Middle frontal gyrus (tissue), 1 donor: ENCODE data around the gene FANCL.
"Not testable (repeated sequence)": the region's sequence is repeated elsewhere in the genome, so short reads cannot be mapped to it uniquely, and the experiment has no call there.

Experiments
- DNase-seq: peaks from one replicate; pipeline ENCODE4 v3.0.0-alpha.2; 2015; ENCODE audit warnings: low spot score; ENCODE audit errors: extremely low spot score

Gene FANCL

DNA sequence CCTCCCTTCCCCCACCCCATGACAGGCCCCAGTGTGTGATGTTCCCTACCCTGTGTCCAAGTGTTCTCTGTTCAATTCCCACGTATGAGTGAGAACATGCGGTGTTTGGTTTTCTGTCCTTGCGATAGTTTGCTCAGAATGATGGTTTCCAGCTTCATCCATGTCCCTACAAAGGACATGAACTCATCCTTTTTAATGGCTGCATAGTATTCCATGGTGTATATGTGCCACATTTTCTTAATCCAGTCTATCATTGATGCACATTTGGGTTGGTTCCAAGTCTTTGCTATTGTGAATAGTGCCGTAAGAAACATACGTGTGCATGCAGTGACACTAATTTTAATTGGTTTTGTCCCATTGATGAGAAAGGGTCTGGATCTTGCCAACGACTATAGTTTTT lies 95.4 kb downstream of the FANCL start:
- DNase-seq = not testable (repeated sequence)

DNA sequence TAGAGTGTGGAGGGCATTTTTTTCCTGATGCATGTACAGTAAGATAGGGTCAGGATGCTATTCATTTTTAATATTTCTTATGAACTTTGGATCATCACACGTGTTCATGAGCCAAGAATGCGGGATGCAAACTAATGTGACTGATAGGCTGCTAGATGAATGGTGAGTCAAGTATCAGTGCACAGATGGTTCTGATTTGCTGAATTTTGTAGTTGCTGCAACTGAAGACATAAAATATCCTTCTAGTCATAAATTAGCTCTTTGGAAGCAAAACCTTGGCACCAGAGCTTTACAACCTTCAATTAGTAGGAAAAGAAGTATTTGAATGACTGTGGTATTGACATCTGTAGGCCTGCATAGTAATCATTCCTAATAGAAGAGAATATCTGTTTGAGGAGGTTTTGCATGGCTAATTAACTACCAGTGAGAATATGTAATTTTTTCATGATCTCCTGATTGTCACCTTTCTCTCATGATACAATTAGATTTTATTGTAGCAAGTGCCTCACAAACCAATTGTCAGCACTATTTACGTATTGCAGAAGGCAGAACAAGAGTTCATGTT lies 100.5 kb downstream of the FANCL start:
- no peak for DNase-seq

DNA sequence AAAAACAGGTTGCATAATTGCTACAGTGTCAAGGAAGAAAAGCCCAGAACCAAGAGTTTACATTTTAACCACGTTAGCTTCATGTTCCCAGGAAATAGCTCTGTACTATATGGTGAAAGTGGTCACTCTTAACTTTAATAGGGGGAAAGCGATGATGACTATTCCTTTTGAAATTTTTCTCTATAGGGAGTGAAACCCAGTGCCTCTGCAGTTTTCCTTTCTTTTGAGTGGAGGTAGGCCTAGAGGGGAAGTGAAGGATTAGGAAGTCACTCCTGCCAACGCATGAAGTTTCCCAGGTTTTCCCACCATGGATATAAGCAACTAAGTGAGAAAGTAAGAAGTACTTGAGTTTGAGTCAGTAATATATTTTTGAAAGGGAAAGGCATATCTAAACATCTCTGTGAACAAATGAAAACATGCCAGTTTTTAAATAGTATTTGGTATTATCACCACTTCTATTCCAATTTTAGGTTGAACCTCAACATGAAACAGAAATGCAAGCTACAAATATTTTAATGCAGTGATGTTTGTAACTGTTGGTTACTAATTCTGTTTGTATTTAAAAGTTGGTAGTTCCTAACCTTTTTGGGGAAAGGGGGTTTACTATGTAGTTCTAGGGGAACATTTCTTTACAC lies 102.6 kb downstream of the FANCL start:
- no peak for DNase-seq

DNA sequence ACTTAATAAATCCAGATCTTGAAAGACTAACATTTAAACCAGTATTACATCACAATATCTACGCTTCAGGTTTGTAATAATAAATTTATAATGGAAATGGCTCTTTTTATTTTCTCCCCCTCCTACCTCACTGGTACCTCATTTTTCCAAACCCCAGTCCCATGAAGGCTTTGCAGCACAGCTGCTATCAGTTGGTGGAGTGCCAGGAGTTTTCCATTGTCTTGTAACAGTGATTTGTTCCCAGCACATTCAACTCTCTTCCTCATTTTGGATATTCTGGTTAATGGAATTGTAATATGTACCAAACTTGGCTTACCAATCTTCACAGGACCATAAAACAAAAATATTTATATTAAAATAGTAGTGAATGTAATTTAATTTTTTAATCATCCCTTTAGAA lies 103.3 kb downstream of the FANCL start:
- DNase-seq = no peak

DNA sequence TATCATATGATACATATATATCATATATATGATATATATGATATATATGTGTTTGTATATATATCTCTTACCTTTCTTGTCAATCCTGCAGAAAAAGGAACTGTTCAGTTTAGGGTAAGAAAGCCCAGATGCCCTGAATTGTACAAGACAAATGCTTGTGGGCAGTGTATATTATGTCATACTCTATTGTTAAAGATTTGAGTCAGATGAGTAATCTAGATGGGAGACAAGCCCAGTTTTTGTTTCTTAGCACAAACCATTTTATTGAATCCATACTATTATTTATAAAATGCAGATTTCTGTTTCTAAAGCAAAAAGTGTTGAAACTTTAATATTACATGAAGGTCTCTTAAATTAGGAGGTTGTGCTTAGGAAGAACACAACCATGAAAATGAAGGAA lies 103.9 kb downstream of the FANCL start:
- no peak for DNase-seq

DNA sequence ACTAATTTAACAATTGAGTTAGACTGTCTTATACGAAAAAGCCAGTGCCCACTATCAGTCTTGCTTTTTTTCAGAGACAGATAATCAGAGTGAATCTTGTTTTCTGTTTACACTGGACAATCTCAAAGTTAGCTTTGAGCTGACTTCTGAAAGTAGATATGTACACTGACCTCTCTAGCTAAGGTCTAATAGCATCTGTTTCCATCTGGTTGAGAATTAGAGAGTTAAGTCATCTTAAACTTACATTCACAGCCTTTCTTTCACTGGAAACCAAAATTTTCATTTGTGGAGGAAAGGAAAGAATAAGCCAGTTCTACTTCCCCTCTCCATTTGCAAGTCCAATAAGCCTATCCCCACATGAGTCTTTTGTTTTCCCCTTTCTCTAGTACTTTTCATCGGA lies 105.3 kb downstream of the FANCL start:
- no peak for DNase-seq

DNA sequence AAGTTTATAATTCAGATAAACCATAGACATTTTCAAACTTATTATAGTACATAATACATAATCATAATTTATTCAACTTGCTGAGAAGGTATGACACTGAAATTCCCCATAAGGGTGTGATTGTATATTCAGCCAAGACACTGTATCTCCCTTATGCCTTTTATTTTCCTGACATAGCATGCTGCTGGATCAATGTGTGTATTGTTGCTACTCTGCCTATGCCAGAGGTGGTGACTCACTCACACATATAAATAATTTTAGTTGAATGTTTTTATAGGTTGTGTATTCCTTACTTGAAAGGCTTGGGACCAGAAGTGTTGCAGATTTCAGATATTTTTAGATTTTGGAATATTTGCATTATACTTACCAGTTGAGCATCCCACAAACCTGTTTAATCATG lies 107.7 kb downstream of the FANCL start:
- DNase-seq = no peak

DNA sequence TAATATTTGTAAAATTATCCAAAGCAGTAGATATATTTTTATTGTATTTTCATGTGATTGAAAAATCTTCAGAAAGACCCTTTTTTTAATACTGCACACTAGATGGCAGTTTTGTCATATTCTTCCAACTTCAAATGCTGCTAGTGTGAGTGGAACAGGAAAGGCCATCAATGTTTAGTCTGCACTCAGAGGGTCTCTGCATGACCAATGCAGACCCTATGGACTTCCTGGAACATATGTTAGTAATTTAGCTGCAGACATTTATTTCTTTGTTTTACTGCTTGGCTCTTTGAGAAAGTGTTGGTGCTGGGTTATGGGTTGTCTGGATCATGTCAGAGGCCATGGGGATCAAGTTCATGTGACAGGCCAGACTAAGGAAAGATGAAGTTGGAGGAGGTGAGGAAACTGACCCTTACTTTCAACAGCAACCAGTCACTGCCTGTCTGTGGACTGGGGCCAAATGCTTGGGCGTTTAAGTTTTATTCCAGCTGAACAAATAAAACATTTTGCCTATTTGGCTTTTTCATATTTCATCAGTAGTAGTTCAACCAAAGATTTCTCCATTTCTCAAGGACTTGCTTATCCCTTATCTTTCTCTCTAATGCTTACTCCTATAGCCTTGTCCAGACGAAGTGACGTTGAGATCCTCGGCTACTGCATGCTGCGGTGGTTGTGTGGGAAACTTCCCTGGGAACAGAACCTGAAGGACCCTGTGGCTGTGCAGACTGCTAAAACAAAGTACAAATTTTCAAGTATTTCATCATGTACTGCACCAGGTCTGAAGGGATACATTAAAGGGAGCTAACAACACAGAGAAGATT lies 109.7 kb downstream of the FANCL start:
- peak; percentile 41 for DNase-seq

DNA sequence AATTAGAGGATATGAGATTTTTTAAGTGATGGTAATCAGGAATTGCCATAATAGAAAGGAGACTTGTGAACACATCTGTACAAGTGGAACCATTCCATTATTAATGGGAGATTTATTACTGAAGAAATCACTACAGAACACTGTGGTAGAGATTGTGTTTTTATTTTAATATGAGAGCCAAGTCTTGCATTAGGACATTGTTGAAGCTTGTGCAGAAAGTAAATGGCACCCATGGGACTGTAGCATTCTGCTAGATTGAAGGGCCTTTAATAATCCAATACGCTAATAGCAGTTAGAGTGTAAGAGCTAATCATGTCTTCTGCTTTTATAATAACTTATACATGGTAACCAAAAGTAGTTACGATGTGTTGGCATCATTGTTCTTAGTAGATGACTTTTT lies 110.9 kb downstream of the FANCL start:
- no peak for DNase-seq

DNA sequence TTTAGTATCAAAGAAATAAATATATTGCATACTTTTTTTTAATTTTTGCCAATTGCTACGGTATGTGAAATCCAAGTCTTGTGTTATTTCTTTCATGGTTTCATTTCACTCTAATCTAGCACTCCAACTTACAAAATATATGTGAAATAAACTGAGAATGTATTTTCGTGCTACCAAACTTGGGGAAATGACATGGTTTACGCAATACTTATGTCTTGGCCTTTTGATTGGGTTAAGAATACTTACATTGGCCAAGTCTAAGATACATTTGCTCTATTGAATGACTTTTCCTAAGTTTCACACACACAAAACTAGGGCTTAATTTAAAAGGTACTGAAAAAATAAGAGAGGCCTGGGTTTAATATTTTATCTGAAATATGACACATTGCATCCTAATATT lies 114.0 kb downstream of the FANCL start:
- DNase-seq = no peak

DNA sequence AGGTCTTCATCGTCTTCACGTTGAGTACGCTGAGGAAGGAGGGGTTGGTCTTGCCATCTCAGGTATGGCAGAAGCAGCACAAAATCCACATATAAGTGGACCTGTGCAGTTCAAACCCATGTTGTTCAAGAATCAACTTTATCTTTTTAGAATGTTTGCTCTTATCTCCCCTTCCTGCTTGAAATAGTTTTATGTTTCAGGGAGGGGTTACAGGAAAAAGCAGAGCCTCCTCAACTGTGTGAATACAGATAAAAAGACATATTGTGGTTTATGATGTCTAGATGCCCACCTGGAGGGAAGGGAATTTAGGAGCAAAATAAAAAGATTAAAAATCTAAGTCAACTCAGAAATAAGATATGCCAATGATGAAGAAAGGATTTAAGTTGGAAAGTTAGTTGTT lies 118.6 kb downstream of the FANCL start:
- no peak for DNase-seq

DNA sequence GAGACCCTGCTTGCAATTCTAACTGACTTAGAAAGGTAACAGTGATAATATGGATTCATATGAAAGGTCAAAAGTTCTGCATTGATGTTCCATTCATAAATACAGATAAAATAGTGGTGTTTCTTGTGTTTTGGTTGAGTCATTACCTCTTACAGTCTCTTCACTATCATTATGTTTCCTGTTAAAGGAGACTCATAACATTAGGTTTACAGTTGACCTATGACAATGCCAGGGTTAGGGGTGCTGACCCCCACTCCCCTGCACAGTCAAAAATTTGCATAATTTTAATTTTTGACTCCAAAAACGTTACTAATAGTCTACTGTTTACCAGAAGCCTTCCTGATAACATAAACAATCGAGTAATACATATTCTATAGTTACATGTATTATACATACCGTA lies 119.1 kb downstream of the FANCL start:
- DNase-seq = no peak

DNA sequence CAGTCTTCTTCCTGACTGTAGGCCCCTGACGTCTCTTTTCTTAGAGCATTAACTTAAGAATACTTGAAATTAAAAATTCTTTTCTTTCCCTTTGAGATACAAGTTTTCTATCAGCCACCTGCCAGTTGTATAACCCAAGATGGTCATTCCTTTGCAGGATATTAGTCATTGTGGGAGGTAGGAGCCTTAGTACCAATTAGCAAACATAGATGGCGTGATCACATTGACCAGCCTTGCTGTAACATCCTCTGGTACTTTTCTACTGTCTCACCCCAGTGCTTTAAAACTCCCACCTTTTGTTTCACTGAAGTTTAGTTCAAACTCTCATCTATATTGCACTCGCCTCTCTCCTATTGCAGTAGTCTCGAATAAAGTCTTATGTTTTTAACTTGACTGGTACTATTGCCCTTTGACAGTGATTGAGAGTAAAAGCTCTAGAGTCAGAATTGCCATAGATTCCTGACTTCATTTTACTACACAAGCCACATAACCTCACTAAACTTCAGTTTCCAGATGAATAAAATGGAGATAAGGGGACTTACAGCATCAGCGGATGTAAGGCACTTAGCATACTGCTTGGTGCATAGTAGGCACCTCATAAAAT lies 120.4 kb downstream of the FANCL start:
- DNase-seq = no peak

DNA sequence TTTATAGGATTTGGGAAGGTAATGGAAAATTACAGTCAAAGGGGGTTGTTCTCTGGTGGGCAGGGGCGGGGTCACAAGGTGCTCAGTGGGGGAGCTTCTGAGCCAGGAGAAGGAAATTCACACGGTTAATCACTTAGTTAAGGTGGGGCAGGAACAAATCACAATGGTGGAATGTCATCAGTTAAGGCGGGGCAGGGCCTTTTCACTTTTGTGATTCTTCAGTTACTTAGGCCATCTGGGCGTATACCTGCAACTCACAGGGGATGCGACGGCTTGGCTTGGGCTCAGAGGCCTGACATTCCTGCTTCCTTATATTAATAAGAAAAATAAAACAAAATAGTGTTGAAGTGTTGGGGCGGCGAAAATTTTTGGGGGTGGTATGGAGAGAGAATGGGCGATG lies 127.6 kb downstream of the FANCL start:
- DNase-seq = not testable (repeated sequence)

DNA sequence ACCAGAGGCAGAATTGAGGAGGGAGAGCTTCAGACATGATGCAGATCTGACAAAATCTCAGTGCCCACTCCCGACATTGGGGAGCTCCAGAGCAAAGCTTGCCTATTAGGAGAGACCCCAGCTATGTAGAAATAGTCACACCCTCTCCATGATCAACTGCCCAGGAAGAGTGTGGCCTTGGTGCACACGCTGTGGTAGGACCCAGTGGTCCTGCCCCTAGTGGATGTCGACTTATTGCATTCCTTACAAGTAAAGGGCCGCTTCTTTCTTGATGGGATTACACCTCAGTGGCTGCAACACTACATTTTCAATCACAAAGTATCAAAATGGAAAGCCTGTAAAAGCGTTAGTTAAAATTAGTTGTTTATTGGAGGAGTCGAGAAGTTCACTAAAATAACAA lies 130.4 kb downstream of the FANCL start:
- no peak for DNase-seq

DNA sequence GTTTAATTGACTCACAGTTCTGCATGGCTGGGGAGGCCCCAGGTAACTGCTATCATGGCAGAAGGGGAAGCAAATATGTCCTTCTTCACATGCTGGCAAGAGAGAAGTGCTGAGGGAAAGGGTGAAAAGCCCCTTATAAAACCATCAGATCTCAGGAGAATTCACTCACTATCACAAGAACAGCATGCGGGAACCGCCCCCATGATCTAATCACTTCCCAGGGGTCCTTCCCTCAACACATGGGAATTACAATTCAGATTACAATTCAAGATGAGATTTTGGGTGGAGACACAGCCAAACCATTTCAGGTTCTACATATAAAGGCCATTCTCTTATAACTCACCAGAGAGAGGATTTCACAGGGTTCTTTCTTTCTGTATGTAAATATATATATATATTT lies 131.6 kb downstream of the FANCL start:
- DNase-seq = no peak
